ENCODE data around the gene SERINC5.

Gene SERINC5

GRCh38 chr5:80083101-80083890 lies 172.6 kb downstream of the SERINC5 start:
- peak; percentile 50 for DNase-seq

DNA sequence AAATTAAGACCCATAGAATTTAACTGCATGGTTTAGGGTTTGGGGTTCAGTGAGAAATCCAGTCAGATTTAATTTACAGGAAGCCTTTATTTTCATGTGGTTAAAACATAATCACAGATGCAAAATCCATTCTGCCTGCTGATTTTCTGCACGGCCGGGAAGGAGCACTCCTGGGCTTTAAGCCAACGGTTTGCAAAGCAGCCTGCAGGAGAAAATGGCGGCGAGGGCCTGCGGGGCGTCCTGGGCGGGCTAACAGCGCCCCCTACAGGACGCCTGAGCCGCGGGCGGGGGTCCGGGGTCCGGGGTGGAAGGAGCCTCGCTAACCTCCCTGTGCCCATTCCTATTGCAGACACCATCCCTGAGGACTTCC lies 173.1 kb downstream of the SERINC5 start:
- peak; percentile 70 for DNase-seq

GRCh38 chr5:80082281-80082680 lies 173.6 kb downstream of the SERINC5 start:
- DNase-seq = no peak

GRCh38 chr5:80078921-80079320 lies 176.9 kb downstream of the SERINC5 start:
- no peak for DNase-seq

- no peak for DNase-seq
These were observed 178.7 kb downstream of the SERINC5 start for GRCh38 chr5:80077051-80077714.

GRCh38 chr5:80076131-80077050 lies 179.5 kb downstream of the SERINC5 start:
- DNase-seq = no peak

DNA sequence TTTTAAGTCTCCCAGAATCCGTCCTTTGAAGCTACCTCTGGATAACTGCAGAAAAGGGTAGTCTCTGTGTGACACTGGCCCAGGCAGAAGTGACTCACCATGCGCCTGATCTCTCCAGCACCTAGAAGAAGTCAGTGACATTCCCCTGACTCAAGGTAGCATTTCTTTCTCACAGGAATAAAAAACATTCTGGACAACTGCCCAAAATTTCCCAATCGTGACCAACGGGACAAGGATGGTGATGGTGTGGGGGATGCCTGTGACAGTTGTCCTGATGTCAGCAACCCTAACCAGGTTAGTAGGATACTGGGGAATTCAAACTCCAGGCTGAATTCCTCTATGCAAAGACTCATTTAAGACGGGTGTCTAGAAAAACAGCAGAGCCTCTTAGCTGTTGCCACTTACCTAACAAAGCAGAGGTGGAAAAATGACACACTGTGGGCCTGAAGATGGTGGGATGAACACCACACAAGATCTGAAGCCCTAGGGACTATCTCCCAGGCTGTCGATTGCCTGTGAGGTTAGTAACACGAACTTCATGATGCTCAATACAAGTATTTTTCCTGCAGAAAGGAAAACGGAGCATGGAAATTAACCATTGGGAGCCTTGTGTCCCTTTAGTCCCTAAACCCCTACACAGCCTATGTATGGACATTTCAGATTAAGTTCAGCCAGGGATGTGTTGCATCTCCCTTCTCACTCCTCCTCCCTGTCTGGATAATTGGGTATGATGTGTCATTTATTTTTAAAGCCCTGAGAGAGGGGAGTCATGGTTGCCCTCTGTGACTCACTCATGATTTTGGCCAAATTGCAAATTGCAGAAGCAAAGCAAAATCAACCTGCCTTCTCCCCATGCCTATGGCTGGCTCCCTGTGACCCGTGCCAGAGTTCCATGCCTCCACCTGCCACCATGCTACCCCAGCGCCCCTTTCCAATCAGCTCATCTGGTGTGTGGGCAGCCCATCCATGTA lies 183.5 kb downstream of the SERINC5 start:
- DNase-seq = no peak

GRCh38 chr5:80071510-80072021 lies 184.3 kb downstream of the SERINC5 start:
- DNase-seq = no peak

DNA sequence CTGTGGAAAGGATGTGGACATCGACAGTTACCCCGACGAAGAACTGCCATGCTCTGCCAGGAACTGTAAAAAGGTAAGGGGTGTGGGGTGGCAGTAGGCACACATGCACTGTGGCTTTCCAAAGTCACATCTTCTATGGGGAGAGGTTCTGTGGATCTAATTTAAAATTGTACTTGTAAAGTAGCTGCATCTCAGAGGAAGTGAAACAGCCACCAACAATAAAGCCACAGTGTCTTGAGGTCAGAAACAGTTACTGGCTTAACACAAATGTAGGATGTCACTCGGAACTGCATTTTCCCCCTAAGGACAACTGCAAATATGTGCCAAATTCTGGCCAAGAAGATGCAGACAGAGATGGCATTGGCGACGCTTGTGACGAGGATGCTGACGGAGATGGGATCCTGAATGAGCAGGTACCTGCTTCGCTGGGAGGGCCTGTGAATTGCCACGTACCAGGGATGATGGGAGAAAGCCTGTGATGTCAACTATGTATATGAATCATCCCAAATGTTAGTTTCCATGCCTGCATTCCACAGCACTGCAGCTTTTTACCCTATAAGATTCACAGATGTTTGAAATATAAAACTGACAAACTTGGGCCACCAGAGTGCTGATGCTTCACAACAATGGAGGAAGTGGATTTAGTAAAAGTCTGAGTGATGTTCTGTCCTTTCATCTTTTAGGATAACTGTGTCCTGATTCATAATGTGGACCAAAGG lies 185.4 kb downstream of the SERINC5 start:
- no peak for DNase-seq

GRCh38 chr5:80069918-80070318 lies 185.9 kb downstream of the SERINC5 start:
- DNase-seq = no peak

DNA sequence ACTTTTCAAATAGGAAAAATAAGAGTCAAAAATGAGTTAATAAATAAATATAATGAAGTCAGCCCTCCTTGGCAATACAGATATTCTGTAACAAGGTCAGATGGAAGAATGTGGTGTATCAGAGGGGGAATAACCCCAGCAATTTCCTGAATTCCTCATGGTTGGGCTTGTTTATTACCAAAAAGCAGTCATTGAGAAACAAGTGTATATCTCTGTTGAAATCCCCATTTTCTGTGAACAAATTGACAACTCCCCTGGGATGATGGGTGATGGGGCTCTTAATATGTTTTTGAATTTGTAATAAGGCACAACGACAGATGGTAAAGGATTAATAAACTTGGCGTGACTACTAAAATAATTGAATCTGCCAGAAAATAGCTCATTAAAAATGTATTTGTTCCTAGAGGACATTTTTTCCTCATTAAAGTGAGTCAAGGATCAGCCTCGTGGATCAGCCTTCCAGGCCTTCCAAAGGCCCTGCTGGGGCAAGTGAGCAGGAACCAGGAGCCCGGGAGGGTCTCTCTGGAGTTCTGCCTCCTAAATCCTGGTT lies 186.5 kb downstream of the SERINC5 start:
- DNase-seq = no peak

DNA sequence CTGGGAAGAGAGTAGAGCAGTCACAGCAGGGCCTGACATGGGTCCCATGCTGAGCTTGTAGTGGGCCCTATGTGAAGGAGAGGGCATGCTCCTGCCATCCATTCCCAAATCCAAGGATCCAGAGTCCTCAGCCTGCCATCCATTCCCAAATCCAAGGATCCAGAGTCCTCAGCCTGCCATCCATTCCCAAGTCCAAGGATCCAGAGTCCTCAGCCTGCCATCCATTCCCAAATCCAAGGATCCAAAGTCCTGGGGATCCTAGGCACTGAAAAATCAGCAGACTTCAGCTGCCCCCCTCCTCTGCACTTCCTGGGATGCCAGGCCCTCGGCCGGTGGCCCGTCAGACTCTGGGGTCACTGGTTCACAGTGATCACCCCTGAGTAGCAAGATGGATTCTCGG lies 187.1 kb downstream of the SERINC5 start:
- no peak for DNase-seq

GRCh38 chr5:80068246-80068636 lies 187.6 kb downstream of the SERINC5 start:
- no peak for DNase-seq

DNA sequence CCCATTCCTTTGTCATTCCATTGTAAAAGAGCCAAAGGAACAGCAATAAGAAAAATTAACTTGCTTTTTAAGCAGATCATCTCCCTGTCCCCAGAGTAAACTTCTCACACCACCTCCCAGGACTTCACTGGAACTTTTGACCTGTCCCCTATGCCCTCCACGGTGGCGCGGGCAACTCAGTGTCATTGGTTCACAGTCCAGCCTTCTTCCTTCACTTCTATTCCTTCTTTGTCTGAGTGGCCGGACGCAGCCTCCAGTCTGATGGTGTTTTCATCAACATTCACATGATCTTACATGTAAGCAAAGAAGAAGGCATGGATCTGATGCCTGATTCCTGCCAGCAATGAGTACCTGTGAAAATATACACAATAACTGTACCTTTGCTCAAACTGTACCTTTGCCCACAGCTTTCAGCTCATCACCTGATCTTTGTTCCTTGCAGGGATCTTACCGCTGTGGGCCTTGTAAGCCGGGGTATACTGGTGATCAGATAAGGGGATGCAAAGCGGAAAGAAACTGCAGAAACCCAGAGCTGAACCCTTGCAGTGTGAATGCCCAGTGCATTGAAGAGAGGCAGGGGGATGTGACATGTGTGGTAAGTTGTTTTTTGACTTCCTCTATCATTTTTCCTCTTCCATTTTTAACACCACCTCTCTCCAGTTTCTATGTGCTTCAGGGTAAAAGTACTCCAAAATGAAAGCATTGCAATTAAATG lies 188.2 kb downstream of the SERINC5 start:
- no peak for DNase-seq

DNA sequence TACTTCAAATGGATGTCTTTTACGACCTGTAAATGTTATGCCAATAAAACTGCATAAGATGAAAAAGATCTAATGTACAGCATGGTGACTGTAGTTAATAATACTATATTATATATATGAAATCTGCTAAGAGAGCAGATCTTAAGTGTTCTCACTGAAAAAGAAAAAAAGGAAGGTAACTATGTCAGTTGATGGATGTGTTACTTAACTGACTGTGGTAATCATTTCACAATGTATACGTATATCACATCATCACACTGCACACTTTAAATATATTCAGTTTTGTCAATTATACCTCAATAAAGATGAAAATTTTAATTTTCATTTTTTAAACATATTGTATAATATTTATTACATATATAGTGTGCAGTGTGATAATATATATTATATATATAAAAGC lies 188.8 kb downstream of the SERINC5 start:
- no peak for DNase-seq

DNA sequence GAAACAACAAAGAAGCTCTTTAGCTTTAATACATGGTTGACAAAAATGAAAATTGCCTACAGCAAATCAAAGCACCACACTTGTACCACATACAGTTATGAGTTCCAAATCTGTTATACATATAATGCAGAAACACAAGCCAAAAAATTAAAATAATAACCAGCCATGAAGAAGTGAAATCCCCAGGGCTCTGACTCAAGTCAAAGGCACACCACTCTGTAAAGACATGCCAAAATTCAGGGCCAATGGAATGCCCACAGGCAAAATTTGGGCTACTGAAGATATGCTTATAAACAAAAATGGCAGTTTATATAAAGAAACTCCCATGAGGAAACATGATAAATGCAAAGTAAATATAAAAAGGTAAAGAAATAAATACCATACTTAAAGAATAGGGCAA lies 191.7 kb downstream of the SERINC5 start:
- DNase-seq = no peak
